CD14-positive monocyte (primary cell): ENCODE measurements around the gene MS4A8. TPM values are rescaled to one million over a fixed set of nuclear protein-coding genes. Genes with fewer than 3 reads are reported as not detected.

Experiments used
- DNase-seq, 3 donors: peaks; one replicate each; pipeline ENCODE4 v3.0.0-alpha.2; 2011 to 2022
- H2AFZ ChIP-seq: 2 replicates; pipeline ENCODE4 v1.6.0; 2012; ENCODE audit warnings: mild to moderate bottlenecking, low read depth, low read length, inconsistent platforms; ENCODE audit not compliant: insufficient read depth, poor library complexity, severe bottlenecking
- H3K27ac ChIP-seq, 2 donors: 1 replicate in 1 of 2; 2 replicates in 1 of 2; pipeline ENCODE4 v1.5.1; 2012 to 2013; ENCODE audit warnings: low read length in 2 of 2, control low read depth in 1 of 2, inconsistent platforms in 1 of 2, low read depth in 1 of 2, mild to moderate bottlenecking in 1 of 2
- H3K27me3 ChIP-seq, 2 donors: one replicate each; pipeline versions ENCODE4 v1.6.0 to v1.6.1; 2011 to 2013; ENCODE audit warnings: low read length in 2 of 2; ENCODE audit not compliant: control insufficient read depth in 2 of 2, insufficient read depth in 2 of 2
- H3K36me3 ChIP-seq, 2 donors: replicated peaks in 1 of 2; 1 replicate in 1 of 2; 2 replicates in 1 of 2; pipeline versions ENCODE4 v1.5.1 to v1.6.1; 2012 to 2013; ENCODE audit warnings: low read length in 2 of 2, control low read depth in 1 of 2, inconsistent platforms in 1 of 2, mild to moderate bottlenecking in 1 of 2; ENCODE audit not compliant: insufficient read depth in 2 of 2, control insufficient read depth in 1 of 2
- H3K4me1 ChIP-seq, 2 donors: 1 replicate in 1 of 2; 2 replicates in 1 of 2; pipeline versions ENCODE4 v1.5.1 to v1.6.1; 2012 to 2013; ENCODE audit warnings: low read length in 2 of 2, control low read depth in 1 of 2, inconsistent platforms in 1 of 2, mild to moderate bottlenecking in 1 of 2, moderate library complexity in 1 of 2; ENCODE audit not compliant: insufficient read depth in 2 of 2, control insufficient read depth in 1 of 2
- H3K4me2 ChIP-seq: replicated peaks from 2 replicates; pipeline ENCODE3; 2012; ENCODE audit warnings: low read length, moderate library complexity, mild to moderate bottlenecking; ENCODE audit not compliant: poor library complexity, severe bottlenecking; ENCODE audit errors: extremely low read depth
- H3K4me3 ChIP-seq, 3 experiments: fragments of 200-600 bp in 1 of 3; sonication (generic) in 1 of 3; replicated peaks in 1 of 3; 1 replicate in 2 of 3; 2 replicates in 1 of 3; pipeline ENCODE4 v1.5.1; 2011 to 2013; ENCODE audit warnings: low read length in 3 of 3, mild to moderate bottlenecking in 3 of 3, control low read depth in 2 of 3, low read depth in 2 of 3, inconsistent platforms in 1 of 3, moderate library complexity in 1 of 3
- H3K79me2 ChIP-seq: 2 replicates; pipeline ENCODE4 v1.6.0; 2012; ENCODE audit warnings: mild to moderate bottlenecking, control low read depth, inconsistent platforms, low read length, moderate library complexity; ENCODE audit not compliant: insufficient read depth
- H3K9ac ChIP-seq: 2 replicates; pipeline ENCODE4 v1.6.0; 2017; ENCODE audit warnings: low read length, mild to moderate bottlenecking; ENCODE audit not compliant: insufficient read depth, poor library complexity, severe bottlenecking
- H3K9me3 ChIP-seq, 2 donors: replicated peaks in 1 of 2; 1 replicate in 1 of 2; 2 replicates in 1 of 2; pipeline versions ENCODE4 v1.5.1 to v1.6.1; 2012 to 2013; ENCODE audit warnings: low read length in 2 of 2, control low read depth in 1 of 2; ENCODE audit not compliant: control insufficient read depth in 1 of 2, insufficient read depth in 1 of 2
- H4K20me1 ChIP-seq: 2 replicates; pipeline ENCODE4 v1.6.0; 2012; ENCODE audit warnings: mild to moderate bottlenecking, low read length, control low read depth, moderate library complexity; ENCODE audit not compliant: insufficient read depth
- H3K27ac Mint-ChIP-seq, 7 donors: one replicate each; pipeline ENCODE4 v1.8.0; 2020; ENCODE audit warnings: mild to moderate bottlenecking in 7 of 7, mixed read lengths in 7 of 7, moderate library complexity in 6 of 7, inconsistent platforms in 2 of 7
- H3K27me3 Mint-ChIP-seq, 3 donors: one replicate each; pipeline ENCODE4 v1.8.0; 2021 to 2022; ENCODE audit warnings: low read depth in 3 of 3, mild to moderate bottlenecking in 3 of 3, mixed read lengths in 3 of 3, moderate library complexity in 3 of 3, inconsistent platforms in 1 of 3
- H3K36me3 Mint-ChIP-seq, 2 donors: one replicate each; pipeline ENCODE4 v1.8.0; 2020; ENCODE audit warnings: mixed read lengths in 2 of 2, inconsistent platforms in 1 of 2, mild to moderate bottlenecking in 1 of 2
- H3K4me1 Mint-ChIP-seq: one replicate; pipeline ENCODE4 v1.8.0; 2020; ENCODE audit warnings: mild to moderate bottlenecking, mixed read lengths
- H3K4me3 Mint-ChIP-seq, 2 donors: one replicate each; pipeline ENCODE4 v1.8.0; 2020; ENCODE audit warnings: mild to moderate bottlenecking in 2 of 2, mixed read lengths in 2 of 2, moderate library complexity in 1 of 2
- H3K9me3 Mint-ChIP-seq, 7 donors: one replicate each; pipeline ENCODE4 v1.8.0; 2020 to 2022; ENCODE audit warnings: mixed read lengths in 7 of 7, mild to moderate bottlenecking in 6 of 7, moderate library complexity in 6 of 7, inconsistent platforms in 2 of 7
- CTCF ChIP-seq: fragments of 200-600 bp; IDR thresholded peaks from one replicate; pipeline ENCODE4 v1.8.0; 2022; ENCODE audit warnings: antibody characterized with exemption, mild to moderate bottlenecking
- WGBS: methylation state at CpG from one replicate; pipeline ENCODE4 v1.1.5; 2013; ENCODE audit warnings: missing lambda C conversion rate; ENCODE audit not compliant: insufficient coverage; 5-methylcytosine and 5-hydroxymethylcytosine counted together
- intact Hi-C, 2 donors: fragments of 100-400 bp; cut with micrococcal nuclease; formaldehyde crosslinking; loops; one replicate each; pipeline versions ENCODE4 v1.15.0 to v1.15.1; 2023
- polyA plus RNA-seq, 3 donors: library from polyadenylated mRNA; depleted of rRNA in 1 of 3; unstranded in 2 of 3; stranded (reverse) in 1 of 3; fragments of 300-500 nt in 2 of 3; fragments of >200 nt in 1 of 3; fragmentation: Illumina TruSeq in 2 of 3; gene quantifications; 1 replicate in 2 of 3; 2 replicates in 1 of 3; pipeline ENCODE4 v1.2.3, GENCODE V29; 2012 to 2021

The MS4A8 gene
- polyA plus RNA-seq, 3 donors, result not detected

DNA sequence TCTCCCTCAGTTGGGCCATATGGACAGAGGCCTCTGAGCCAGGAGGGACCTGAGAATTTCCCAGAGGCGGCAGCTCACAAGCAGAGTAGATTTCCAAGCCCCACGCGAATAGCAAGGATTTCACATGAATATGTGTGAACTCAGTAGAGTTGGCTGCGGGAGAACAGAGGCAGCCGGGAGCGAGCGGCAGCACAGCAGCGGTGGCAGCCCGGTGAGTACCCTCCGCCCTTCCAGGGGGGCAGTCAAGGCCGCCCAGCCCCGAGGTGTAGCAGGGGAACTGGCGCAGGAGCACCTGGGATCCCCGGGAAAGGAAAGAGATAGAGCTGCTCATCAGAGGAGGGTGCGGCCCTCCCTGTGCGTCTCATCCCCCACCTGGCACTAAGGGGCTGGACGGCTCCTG lies 48.8 kb downstream of the MS4A8 start:
- H3K9me3 Mint-ChIP-seq, result peaks cover 0 to 13% (median 4%) of the 10 kb centered on the region in 7 donors
- DNase-seq, result no peak
- intact Hi-C loops, result no loop called here
- no peak overlapping the region for H3K4me3 Mint-ChIP-seq
- H3K27me3 Mint-ChIP-seq, result peaks cover 10% of the 10 kb centered on the region in 3 donors
- H3K27ac Mint-ChIP-seq, result no peak overlapping the region
- no peaks in the 10 kb centered on the region for H3K9me3 ChIP-seq
- H3K36me3 Mint-ChIP-seq, result no peaks in the 10 kb centered on the region
- H2AFZ ChIP-seq, result no peak overlapping the region
- H3K9ac ChIP-seq, result no peak overlapping the region
- no peaks in the 10 kb centered on the region for H3K79me2 ChIP-seq
- 94% methylated on average over 14 of the region's 17 CpGs for WGBS
- H3K4me1 Mint-ChIP-seq, result peaks cover 3% of the 10 kb centered on the region
- H3K4me3 ChIP-seq, result no peak overlapping the region
- TF ChIP-seq CTCF, result no peak
- no peaks in the 10 kb centered on the region for H3K36me3 ChIP-seq
- no peaks in the 10 kb centered on the region for H3K27me3 ChIP-seq
- no peak overlapping the region for H3K4me2 ChIP-seq
- H4K20me1 ChIP-seq, result no peaks in the 10 kb centered on the region
- H3K4me1 ChIP-seq, result no peaks in the 10 kb centered on the region
- H3K27ac ChIP-seq, result no peak overlapping the region

GRCh38 chr11:60748821-60749220 lies 49.4 kb downstream of the MS4A8 start:
- Histone ChIP-seq H3K36me3 (no peaks in the 10 kb centered on the region), H3K9me3 (no peaks in the 10 kb centered on the region), H3K79me2 (no peaks in the 10 kb centered on the region), H3K27ac (no peak overlapping the region), H3K4me1 (no peaks in the 10 kb centered on the region), H2AFZ (no peak overlapping the region), H3K4me3 (no peak overlapping the region), H3K4me2 (no peak overlapping the region), H3K9ac (no peak overlapping the region), H4K20me1 (no peaks in the 10 kb centered on the region), H3K27me3 (no peaks in the 10 kb centered on the region)
- Mint-ChIP-seq H3K9me3 (peaks cover 0 to 9% (median 4%) of the 10 kb centered on the region in 7 donors), H3K4me1 (peaks cover 3% of the 10 kb centered on the region), H3K4me3 (no peak overlapping the region), H3K27ac (no peak overlapping the region), H3K36me3 (no peaks in the 10 kb centered on the region), H3K27me3 (peaks cover 8 to 13% (median 13%) of the 10 kb centered on the region in 3 donors)
- WGBS, result 90% methylated on average over 8 of the region's 8 CpGs
- no peak for DNase-seq
- TF ChIP-seq CTCF, result no peak
- intact Hi-C loops, result no loop called here
